ENCODE data around the gene PAX8.

The PAX8 gene

DNA sequence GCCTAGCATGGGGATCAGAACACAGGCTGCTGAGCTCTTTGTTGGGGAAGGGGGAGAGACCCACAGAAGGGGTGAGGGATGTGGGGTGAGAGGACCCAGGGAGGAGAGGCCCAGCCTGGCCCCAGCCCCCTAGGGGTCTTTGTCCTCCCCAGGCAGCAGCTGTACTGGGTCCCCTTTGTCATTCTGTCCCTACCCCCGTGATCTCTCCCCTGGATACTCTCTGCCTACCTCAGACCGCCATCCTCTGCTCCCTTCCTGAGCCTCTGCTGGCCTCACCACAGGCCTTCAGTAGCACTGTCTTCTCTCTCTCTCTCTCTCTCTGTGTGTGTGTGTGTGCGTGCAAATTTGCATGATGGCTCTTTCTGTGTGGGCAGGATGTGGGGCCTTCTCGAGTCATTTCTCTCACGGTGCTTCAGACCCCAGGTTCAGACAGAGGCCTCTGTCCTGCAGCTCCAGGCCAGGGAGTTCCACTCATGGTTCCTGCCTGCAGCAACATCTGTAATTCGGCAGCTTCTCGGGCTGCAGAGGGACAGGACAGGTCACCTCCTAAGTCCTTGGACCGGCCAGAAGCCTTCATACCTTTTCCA lies 103.6 kb downstream of the PAX8 start:
- H3K4me3 Mint-ChIP-seq, result peak overlapping the region; percentile 86
- H3K36me3 Mint-ChIP-seq, result peaks cover 59% of the 10 kb centered on the region
- H3K27me3 Mint-ChIP-seq, result no peaks in the 10 kb centered on the region
- peak; percentile 90 for DNase-seq
- H3K27ac Mint-ChIP-seq, result peak overlapping the region; percentile 88
- CTCF ChIA-PET, result interaction anchor here (0.9 to 14.1 kb wide), 17 partner anchors 9 to 215 kb away, joined by 3 to 220 read pairs (median 6); no protein-coding TSS in a partner anchor
- peaks cover 4% of the 10 kb centered on the region for H3K9me3 Mint-ChIP-seq
- H3K4me1 Mint-ChIP-seq, result peaks cover 77% of the 10 kb centered on the region

DNA sequence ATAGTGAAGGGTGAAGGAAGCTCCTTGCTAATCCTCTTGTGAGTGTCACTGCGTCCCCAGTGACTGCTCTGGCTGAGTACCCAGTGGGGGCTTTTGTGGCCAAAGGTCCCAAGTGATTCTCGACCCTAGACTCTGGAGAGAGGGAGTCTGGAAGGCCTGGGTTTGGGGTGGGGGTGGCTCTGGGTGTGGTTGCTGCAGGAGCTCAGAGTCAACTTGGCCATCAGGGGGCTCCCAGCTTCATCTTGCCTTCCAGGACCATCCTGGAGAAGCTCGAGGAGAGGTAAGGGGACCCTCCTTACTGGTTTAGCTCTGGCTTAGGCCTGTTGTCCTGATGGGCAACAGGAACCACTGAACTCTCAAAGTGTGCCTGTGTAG lies 104.4 kb downstream of the PAX8 start:
- Mint-ChIP-seq H3K4me3 (peak overlapping the region; percentile 86), H3K36me3 (peaks cover 57% of the 10 kb centered on the region)
- CTCF ChIA-PET, result interaction anchor here (0.8 to 14.1 kb wide), 14 partner anchors 9 to 215 kb away, joined by 3 to 220 read pairs (median 8); no protein-coding TSS in a partner anchor

DNA sequence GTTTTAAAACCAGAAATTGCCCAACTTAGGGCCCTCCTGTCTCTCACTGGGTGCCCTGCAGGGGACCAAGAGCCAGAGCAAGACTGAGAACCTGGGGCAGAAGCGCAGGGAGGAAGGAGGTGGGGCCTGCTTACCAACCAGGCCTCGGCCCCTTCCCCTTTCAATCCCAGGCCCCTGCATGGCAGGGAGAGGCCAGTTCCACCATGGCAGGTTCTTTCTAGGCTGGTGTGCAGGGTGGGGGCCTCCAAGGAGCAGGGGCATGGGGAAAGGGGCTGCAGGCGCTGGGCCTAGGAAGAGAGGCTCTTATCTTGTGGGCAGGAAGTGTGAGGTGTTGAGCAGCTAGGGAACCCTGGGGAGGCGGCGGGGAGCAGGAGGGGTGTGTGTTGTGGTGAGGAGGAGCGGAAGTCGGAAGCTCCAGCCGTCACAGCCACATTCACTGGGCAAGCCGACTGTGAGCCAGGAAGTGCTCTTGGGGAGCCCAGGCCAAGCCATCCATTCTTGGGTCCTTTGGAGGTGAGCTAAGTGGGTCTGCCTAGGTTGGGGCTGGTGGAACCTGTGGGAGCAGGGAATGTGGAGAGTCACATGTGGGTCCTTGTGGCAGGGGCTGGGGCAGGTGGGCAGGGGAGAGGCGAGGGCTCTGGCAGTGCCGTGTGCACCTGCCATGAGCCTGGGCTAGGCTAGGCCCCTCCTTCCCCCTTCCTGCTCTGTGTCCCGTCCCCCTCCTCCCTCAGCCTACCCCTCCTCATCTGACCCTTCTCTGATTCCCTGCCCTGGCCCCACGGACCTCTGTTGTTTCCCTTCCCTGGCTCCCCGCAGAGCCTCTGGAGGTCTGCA lies 105.0 kb downstream of the PAX8 start, which contains the start of gene PSD4:
PSD4 (plus strand) TSS at position 430 of the 834 bp plus-strand sequence. CDS start 8,486 bp downstream, outside the sequence.
- DNase-seq, result peak; percentile 96
- Mint-ChIP-seq H3K36me3 (peaks cover 54% of the 10 kb centered on the region), H3K27ac (peak within 1 kb of the TSS; percentile 88), H3K27me3 (no peaks in the 10 kb centered on the region), H3K4me3 (peak within 1 kb of the TSS; percentile 86), H3K4me1 (peaks cover 76% of the 10 kb centered on the region), H3K9me3 (peaks cover 4% of the 10 kb centered on the region)
- CTCF ChIA-PET, result interaction anchor here (0.8 to 14.1 kb wide), 11 partner anchors 9 to 94 kb away, joined by 3 to 220 read pairs (median 8); no protein-coding TSS in a partner anchor

More for the DNA sequence above, 104.4 kb downstream of the PAX8 start:
- peak; percentile 43 for DNase-seq
- H3K9me3 Mint-ChIP-seq, result peaks cover 4% of the 10 kb centered on the region
- H3K27ac Mint-ChIP-seq, result peak overlapping the region; percentile 88
- no peaks in the 10 kb centered on the region for H3K27me3 Mint-ChIP-seq
- peaks cover 76% of the 10 kb centered on the region for H3K4me1 Mint-ChIP-seq

DNA sequence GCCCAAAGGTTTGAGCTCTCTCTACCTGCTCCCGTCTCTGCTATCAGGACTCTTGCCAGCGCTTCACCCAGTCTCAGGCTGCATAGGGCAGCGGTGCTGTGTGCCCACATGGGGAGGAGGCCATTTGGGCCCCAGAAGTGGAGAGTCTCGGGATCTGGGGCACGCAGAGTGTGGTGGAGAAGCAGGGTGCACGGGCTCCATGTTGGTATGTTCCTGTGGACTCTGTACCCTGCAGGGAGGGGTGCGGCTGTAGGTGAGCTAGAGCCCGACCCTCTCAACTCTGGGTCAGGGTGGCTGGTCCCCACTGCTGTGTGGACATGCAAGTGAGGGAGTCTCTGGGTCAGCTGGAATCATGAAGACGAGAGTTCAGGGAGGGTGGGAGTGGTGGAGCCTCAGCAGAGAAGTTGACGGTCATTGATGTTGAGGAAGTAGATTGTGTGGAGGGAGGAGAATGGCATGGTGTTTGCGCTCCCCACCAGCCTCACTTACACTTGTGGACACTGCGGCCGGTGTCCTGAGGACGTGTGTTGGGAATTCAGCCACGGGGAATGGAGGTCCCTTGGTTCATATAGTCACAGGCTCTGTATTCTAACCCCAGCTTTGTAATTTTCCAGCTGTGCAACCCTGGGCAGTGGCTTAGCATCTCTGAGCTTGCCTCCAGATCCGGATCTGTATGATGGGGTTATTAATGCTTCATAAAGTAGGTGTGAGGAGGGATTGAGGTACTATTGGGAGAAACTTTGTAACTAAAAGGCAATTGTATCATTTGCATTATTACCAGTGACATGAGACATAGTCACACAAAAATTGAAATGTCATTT lies 105.8 kb downstream of the PAX8 start:
- Mint-ChIP-seq H3K27me3 (no peaks in the 10 kb centered on the region), H3K27ac (peak overlapping the region; percentile 88)
- DNase-seq, result no peak

DNA sequence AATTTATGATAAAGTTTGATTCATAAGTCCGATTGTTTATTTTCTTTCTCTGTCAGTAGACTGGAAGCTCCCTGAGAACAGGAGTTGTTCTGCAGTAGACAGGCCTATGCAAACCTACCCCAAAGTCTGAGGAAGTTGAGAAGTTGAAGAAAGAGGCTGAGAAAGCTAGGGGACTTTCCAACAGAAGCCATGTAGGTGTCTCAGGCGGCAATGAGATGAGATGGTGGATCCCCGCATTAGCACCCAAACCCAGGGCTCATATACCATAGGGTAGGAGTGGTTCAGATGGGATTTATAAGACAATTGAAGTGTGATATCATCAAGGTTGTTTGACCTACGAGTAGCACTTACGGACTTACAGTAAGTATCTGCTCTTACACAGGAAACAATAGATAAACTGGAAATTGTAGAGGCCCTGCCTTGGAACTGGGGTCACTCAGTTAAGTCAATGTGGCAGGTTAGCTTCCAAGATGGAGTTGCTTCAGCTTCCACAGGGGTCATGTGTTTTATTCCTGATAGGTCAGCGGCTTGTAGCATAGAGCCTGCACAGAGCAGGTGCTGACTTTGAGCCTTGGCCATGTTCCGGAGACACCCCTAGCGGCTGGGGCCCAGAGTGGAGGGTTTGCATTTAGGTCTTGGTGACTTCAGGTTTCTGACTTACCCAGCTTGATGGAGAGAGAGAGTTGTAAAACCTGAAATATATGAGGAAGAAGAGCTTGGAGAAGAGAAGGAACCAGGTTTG lies 107.2 kb downstream of the PAX8 start:
- Mint-ChIP-seq H3K9me3 (peaks cover 4% of the 10 kb centered on the region), H3K27me3 (no peaks in the 10 kb centered on the region), H3K4me3 (no peak overlapping the region), H3K4me1 (peaks cover 74% of the 10 kb centered on the region), H3K36me3 (peaks cover 31% of the 10 kb centered on the region), H3K27ac (peak overlapping the region; percentile 73)
- DNase-seq, result no peak
- CTCF ChIA-PET, result interaction anchor here (5.3 to 14.1 kb wide), 2 partner anchors 27 to 33 kb away, joined by 58 to 220 read pairs; no protein-coding TSS in a partner anchor

More for the DNA sequence above, 105.8 kb downstream of the PAX8 start:
- CTCF ChIA-PET, result interaction anchor here (3.2 to 14.1 kb wide), 3 partner anchors 19 to 34 kb away, joined by 8 to 220 read pairs (median 58); no protein-coding TSS in a partner anchor
- peaks cover 46% of the 10 kb centered on the region for H3K36me3 Mint-ChIP-seq
- peaks cover 4% of the 10 kb centered on the region for H3K9me3 Mint-ChIP-seq
- peak overlapping the region; percentile 86 for H3K4me3 Mint-ChIP-seq
- peaks cover 76% of the 10 kb centered on the region for H3K4me1 Mint-ChIP-seq

DNA sequence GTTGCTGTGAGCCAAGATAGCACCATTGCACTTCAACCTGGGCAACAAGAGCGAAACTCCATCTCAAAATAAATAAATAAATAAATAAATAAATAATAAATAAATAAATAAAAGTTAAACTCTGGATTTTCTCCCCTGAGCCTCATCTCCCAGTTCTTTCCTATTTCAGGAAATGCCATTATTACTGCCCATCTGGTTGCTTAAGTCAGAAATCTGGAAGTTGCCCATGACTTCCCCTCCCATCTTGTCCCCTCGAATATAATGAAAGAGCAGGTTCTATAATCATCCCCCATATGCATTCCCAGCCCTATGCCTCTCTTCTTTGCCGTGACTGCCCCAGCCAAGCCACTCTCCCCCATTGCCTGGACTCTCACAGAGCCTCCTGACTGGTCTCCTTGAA lies 109.1 kb downstream of the PAX8 start:
- peaks cover 80% of the 10 kb centered on the region for H3K4me1 Mint-ChIP-seq
- CTCF ChIA-PET, result interaction anchor here (1.0 kb wide), 1 partner anchor 33 kb away, joined by 3 read pairs; no protein-coding TSS in a partner anchor
- no peak for DNase-seq
- H3K27ac Mint-ChIP-seq, result peak overlapping the region; percentile 96
- peaks cover 22% of the 10 kb centered on the region for H3K36me3 Mint-ChIP-seq
- no peaks in the 10 kb centered on the region for H3K27me3 Mint-ChIP-seq
- peaks cover 4% of the 10 kb centered on the region for H3K9me3 Mint-ChIP-seq
- no peak overlapping the region for H3K4me3 Mint-ChIP-seq

DNA sequence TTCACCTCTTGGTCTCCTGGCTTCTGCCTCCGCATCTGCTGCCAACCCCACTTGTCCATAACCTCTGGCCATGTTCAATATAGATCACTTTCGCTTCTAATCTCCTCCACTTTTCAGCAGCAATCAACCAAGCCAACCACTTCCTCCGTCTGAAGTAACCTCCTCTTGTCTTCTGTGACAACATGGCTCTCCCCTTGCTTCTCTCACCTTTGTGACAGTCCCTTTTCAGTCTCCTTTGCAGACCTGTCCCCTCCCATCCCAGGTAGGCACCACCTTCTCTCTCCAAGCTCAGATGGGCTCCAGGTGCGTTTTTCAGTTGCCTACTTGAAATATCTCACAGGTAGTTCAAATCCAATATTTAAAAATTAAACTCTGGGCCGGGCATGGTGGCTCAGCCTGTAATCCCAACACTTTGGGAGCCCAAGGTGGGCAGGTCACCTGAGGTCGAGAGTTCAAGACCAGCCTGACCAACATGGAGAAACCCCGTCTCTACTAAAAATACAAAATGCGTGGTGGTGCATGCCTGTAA lies 109.7 kb downstream of the PAX8 start:
- Mint-ChIP-seq H3K36me3 (peaks cover 22% of the 10 kb centered on the region), H3K27me3 (no peaks in the 10 kb centered on the region), H3K4me3 (peak overlapping the region; percentile 24), H3K27ac (peak overlapping the region; percentile 96), H3K4me1 (peaks cover 84% of the 10 kb centered on the region), H3K9me3 (peaks cover 4% of the 10 kb centered on the region)
- peak; percentile 69 for DNase-seq
- CTCF ChIA-PET, result interaction anchor here (1.0 to 1.5 kb wide), 3 partner anchors 33 to 89 kb away, joined by 3 to 4 read pairs (median 3); no protein-coding TSS in a partner anchor

DNA sequence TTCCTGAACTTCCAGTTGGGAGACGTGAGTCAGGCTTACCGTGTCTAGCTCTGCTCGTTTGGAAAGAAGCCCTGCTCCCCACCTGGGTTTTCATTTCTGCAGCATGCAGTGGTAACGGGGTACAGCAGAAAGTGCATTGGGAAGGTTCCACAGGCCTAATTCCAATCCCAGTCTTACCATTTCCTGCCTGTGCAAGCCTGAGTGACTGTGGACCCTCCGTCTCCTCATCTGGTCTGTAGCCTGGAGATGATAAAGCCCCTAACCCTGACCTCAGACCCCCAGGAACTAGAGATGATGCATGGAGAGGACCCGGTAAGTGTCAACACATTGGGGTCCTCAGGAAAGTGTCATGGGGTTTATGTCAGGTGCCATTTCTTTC lies 110.8 kb downstream of the PAX8 start:
- CTCF ChIA-PET, result interaction anchor here (0.7 to 1.5 kb wide), 4 partner anchors 10 to 88 kb away, joined by 3 to 4 read pairs (median 4); no protein-coding TSS in a partner anchor
- Mint-ChIP-seq H3K36me3 (peaks cover 20% of the 10 kb centered on the region), H3K27ac (peak overlapping the region; percentile 96), H3K4me3 (peak overlapping the region; percentile 24), H3K27me3 (no peaks in the 10 kb centered on the region), H3K4me1 (peaks cover 77% of the 10 kb centered on the region), H3K9me3 (peaks cover 4% of the 10 kb centered on the region)
- no peak for DNase-seq

DNA sequence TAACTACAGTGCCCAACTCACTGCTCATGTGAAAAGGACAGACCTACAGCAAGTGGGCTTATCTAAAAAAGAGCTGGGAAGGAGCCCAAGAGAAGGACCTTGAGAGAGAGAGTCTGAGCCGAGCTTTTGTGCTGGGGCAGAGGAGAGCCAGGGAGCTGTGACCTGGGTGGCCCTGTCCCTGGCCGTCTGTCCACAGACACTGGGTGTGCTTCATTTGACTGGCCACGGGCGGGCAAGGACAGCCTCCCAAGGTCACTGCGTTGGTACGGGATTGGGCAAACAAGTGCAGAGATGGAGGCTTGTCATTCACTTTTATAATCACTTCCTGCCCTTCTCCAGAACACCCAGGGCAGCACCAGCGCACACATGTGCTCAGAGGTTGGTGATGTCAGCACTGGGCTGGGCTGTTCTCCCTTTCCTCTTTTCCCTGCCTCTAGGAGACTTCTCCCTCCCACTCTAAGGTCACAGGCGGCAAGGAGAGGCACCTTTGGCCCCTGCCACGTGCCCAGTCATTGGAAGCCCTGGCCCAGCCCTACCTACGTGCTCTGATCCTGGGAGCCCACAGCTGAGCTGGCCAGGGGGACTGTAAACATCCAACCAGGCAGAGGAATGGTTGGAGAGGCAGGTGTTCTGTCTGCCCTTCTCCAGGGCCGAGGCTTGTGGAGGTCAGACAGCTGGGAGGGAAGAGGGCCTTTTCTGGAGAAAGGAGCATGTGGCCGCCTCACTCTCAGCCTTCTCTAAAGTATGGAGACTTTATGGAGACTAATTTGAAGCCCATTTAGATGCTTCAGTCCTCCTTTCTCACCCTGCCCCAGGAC lies 111.4 kb downstream of the PAX8 start:
- peaks cover 16% of the 10 kb centered on the region for H3K36me3 Mint-ChIP-seq
- peak; percentile 60 for DNase-seq
- no peaks in the 10 kb centered on the region for H3K27me3 Mint-ChIP-seq
- CTCF ChIA-PET, result interaction anchor here (1.1 to 1.5 kb wide), 3 partner anchors 37 to 87 kb away, joined by 3 to 4 read pairs (median 4); no protein-coding TSS in a partner anchor
- no peak overlapping the region for H3K4me3 Mint-ChIP-seq
- peak overlapping the region; percentile 96 for H3K27ac Mint-ChIP-seq
- H3K9me3 Mint-ChIP-seq, result peaks cover 4% of the 10 kb centered on the region
- H3K4me1 Mint-ChIP-seq, result peaks cover 77% of the 10 kb centered on the region

DNA sequence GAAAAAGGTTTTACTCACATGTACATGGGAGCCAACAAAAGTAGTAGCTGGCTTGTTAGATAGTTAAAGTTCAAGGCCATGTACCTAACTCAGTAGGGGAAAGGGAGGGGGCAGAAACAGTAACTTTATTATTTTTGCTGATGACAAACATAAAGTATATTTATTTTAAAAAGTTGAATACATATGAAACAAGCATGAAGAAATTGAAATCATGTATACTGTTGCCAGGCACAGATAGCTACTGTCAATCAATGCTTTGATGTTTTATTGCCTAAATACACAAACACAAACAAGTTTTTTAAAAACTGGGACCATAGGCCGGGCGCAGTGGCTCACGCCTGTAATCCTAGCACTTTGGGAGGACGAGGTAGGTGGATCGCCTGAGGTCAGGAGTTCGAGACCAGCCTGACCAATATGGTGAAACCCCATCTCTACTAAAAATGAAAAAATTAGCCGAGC lies 112.5 kb downstream of the PAX8 start:
- H3K36me3 Mint-ChIP-seq, result peaks cover 14% of the 10 kb centered on the region
- H3K4me3 Mint-ChIP-seq, result no peak overlapping the region
- peaks cover 2% of the 10 kb centered on the region for H3K9me3 Mint-ChIP-seq
- CTCF ChIA-PET, result interaction anchor here (1.6 kb wide), 1 partner anchor 14 kb away, joined by 4 read pairs; no protein-coding TSS in a partner anchor
- DNase-seq, result no peak
- no peak overlapping the region for H3K27ac Mint-ChIP-seq
- peaks cover 66% of the 10 kb centered on the region for H3K4me1 Mint-ChIP-seq
- H3K27me3 Mint-ChIP-seq, result no peaks in the 10 kb centered on the region

Measured in activated naive CD4-positive, alpha-beta T cell treated with anti-CD3 and anti-CD28 coated beads, Interleukin-2, amount 10 ng/mL, durations not matched to agents 7 days and 5 days (primary cell).